ENCODE measurements around the gene SEC62.

GRCh38 chr3:169966428-169966950, at the start of gene SEC62:
- TF ChIP-seq USF1 (CRISPR knock-in tag; IDR thresholded peaks at IDR 0.05) (peak; percentile 37; the same call in 1 of the 2 replicates), FOXK1 (CRISPR knock-in tag; IDR thresholded peaks at IDR 0.05) (peak; percentile 84), ZNF396 (CRISPR knock-in tag; IDR thresholded peaks at IDR 0.05; ENCODE audit: borderline replicate concordance) (0 out of 2 replicates have a peak, but pooled peaks have one; percentile 37), TP53 (CRISPR knock-in tag; IDR thresholded peaks at IDR 0.05) (no peak), CTCF (IDR thresholded peaks at IDR 0.05) (no peak), ATF2 (CRISPR knock-in tag; IDR thresholded peaks at IDR 0.05; ENCODE audit: borderline replicate concordance, low read depth) (no peak)

Data from WTC11 (cell line).